PC-3 (cell line): ENCODE data around the gene CDK5R1.

Experiments used
- CTCF ChIP-seq: fragments of 300-600 bp; sonication (generic); conservative IDR thresholded peaks from 2 replicates; pipeline ENCODE4 v1.5.1; 2017; ENCODE audit warnings: antibody characterized with exemption, low read depth, mild to moderate bottlenecking, low read length
- EZH2 ChIP-seq: fragments of 300-600 bp; sonication (generic); IDR thresholded peaks from one replicate; pipeline ENCODE4 v1.6.1; 2017; ENCODE audit warnings: antibody characterized with exemption, mild to moderate bottlenecking, low read length; ENCODE audit not compliant: unreplicated experiment

- TF ChIP-seq CTCF (no peak), EZH2 (no peak)
Observed at GRCh38 chr17:32479074-32479617, 7.6 kb upstream of the CDK5R1 start.
